Thyroid gland (tissue), 4 donors: ENCODE data around the gene SUCLG2.

Experiments
- POLR2A ChIP-seq, 2 donors: fragments of 450-650 bp; IDR thresholded peaks; one replicate each; pipeline ENCODE4 v1.6.1; 2017; ENCODE audit warnings: antibody characterized with exemption in 2 of 2, mild to moderate bottlenecking in 2 of 2, moderate library complexity in 1 of 2
- TF ChIP-seq, protein P1 (sequence below), 6 experiments: fragments of 200-600 bp in 3 of 6; fragments of 450-650 bp in 3 of 6; sonication (generic) in 3 of 6; IDR thresholded peaks; one replicate each; pipeline ENCODE4 v1.5.1; 2016 to 2019; ENCODE audit warnings: antibody characterized with exemption in 6 of 6, mild to moderate bottlenecking in 2 of 6, inconsistent platforms in 1 of 6, moderate library complexity in 1 of 6

DNA sequence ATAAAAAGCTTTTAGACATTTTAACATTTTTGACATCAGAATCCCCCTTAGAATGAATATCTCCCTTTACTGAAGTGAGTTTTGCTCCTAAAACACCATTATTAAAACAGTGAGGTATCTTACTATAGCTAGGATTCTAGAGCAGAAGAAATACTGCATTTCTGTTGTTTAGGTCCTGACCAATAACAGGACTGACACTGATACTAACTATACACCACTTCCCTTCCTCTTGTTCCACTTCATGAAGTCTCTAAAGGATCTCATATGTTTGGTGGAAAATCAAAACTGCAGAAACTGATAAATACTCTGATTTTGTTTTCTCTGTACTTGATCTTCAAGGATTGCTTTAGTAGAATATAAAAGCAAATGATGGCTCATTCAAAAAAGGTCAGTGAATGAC lies 230.7 kb downstream of the SUCLG2 start:
- TF ChIP-seq, protein P1, sequence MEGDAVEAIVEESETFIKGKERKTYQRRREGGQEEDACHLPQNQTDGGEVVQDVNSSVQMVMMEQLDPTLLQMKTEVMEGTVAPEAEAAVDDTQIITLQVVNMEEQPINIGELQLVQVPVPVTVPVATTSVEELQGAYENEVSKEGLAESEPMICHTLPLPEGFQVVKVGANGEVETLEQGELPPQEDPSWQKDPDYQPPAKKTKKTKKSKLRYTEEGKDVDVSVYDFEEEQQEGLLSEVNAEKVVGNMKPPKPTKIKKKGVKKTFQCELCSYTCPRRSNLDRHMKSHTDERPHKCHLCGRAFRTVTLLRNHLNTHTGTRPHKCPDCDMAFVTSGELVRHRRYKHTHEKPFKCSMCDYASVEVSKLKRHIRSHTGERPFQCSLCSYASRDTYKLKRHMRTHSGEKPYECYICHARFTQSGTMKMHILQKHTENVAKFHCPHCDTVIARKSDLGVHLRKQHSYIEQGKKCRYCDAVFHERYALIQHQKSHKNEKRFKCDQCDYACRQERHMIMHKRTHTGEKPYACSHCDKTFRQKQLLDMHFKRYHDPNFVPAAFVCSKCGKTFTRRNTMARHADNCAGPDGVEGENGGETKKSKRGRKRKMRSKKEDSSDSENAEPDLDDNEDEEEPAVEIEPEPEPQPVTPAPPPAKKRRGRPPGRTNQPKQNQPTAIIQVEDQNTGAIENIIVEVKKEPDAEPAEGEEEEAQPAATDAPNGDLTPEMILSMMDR (IDR thresholded peaks at IDR 0.05): no peak
- no peak for TF ChIP-seq POLR2A (IDR thresholded peaks at IDR 0.05)
